ENCODE data around the gene KCTD7. TPM values are rescaled to one million over a fixed set of nuclear protein-coding genes. Genes with fewer than 3 reads are reported as not detected.

The KCTD7 gene
- total and polyA plus RNA-seq, 10 of the 15 experiments (the other 5 are each of a cell fraction or from before 2014, with no cell fraction given): 1.6 to 18.0 (median 9.4) TPM

DNA sequence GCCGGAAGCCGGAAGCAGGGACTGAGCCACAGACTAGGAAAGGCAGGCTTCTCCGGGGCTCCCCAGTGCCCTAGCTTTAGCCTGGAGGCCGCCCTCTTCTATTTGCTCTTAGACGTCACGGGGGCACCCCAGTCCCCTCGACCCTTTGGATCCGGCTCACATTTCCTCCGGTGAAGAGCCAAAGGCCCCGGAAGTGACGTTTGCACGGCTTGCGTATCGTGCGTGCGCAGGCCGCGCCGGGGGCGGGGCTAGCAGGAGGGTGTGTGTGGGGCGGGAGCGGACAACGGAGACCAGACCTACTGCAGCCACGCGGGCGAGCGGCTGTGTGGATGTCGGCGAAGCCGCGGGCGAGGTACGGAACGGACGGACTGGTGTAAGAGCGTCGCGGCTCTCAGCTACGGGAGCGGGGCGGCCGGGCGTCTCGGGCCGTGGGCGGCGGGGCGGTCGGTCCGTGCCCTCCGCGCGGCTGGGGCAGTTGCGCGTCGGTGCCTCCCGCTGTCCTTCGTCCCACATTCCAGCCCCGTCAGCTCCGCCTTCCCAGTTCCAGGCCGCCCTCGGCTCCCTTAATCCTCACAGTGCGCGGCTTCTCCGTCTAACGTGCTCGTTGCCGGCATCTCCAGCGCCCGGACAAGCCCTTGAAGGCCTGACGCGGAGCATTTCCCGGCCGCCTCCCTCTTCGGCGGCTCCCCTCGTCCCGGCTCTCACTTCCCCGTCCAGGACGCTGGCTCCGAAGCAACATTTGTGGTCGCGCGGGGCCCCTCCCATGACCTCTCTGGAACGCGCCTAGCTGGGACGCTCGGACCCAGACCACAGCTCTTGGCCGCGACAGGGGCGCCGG is 25.8 kb downstream of the KCTD7 start (continued):
- TF ChIP-seq, protein P1, sequence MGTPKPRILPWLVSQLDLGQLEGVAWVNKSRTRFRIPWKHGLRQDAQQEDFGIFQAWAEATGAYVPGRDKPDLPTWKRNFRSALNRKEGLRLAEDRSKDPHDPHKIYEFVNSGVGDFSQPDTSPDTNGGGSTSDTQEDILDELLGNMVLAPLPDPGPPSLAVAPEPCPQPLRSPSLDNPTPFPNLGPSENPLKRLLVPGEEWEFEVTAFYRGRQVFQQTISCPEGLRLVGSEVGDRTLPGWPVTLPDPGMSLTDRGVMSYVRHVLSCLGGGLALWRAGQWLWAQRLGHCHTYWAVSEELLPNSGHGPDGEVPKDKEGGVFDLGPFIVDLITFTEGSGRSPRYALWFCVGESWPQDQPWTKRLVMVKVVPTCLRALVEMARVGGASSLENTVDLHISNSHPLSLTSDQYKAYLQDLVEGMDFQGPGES (IDR thresholded peaks at IDR 0.05): no peak
- TF ChIP-seq EED (IDR thresholded peaks at IDR 0.05; ENCODE audit: low read depth) (peak; percentile 82), SUPT20H (IDR thresholded peaks at IDR 0.05; ENCODE audit: borderline replicate concordance, control insufficient read depth, low read depth, low read length) (no peak), POLR2AphosphoS2 (IDR thresholded peaks at IDR 0.05; ENCODE audit: low read depth, low read length) (peak; percentile 75), EP300 (IDR thresholded peaks at IDR 0.05; ENCODE audit: borderline replicate concordance in 1 of 2, control insufficient read depth in 1 of 2, low read depth in 2 of 2, low read length in 2 of 2) (no peak), JUND (IDR thresholded peaks at IDR 0.05; ENCODE audit: low read depth, low read length) (no peak), SIN3A (IDR thresholded peaks at IDR 0.05; ENCODE audit: low read depth, low read length) (no peak), NFYA (IDR thresholded peaks at IDR 0.05; ENCODE audit: borderline replicate concordance, low read depth, low read length) (no peak), RB1 (IDR thresholded peaks at IDR 0.05; ENCODE audit: borderline replicate concordance) (no peak), BHLHE40 (IDR thresholded peaks at IDR 0.05; ENCODE audit: borderline replicate concordance in 1 of 2, low read depth in 2 of 2, low read length in 1 of 2) (peak in 1 of 2 experiments; percentile 66; a peak in 2 of 4 replicates)
- TF ChIP-seq, protein P2, sequence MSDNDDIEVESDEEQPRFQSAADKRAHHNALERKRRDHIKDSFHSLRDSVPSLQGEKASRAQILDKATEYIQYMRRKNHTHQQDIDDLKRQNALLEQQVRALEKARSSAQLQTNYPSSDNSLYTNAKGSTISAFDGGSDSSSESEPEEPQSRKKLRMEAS (IDR thresholded peaks at IDR 0.05; ENCODE audit: low read depth, low read length): peak; percentile 96
- TF ChIP-seq, protein P3, sequence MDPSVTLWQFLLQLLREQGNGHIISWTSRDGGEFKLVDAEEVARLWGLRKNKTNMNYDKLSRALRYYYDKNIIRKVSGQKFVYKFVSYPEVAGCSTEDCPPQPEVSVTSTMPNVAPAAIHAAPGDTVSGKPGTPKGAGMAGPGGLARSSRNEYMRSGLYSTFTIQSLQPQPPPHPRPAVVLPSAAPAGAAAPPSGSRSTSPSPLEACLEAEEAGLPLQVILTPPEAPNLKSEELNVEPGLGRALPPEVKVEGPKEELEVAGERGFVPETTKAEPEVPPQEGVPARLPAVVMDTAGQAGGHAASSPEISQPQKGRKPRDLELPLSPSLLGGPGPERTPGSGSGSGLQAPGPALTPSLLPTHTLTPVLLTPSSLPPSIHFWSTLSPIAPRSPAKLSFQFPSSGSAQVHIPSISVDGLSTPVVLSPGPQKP (IDR thresholded peaks at IDR 0.05; ENCODE audit: low read depth, low read length): peak; percentile 84; the same call in 1 of the 2 replicates
- TF ChIP-seq, protein P4, sequence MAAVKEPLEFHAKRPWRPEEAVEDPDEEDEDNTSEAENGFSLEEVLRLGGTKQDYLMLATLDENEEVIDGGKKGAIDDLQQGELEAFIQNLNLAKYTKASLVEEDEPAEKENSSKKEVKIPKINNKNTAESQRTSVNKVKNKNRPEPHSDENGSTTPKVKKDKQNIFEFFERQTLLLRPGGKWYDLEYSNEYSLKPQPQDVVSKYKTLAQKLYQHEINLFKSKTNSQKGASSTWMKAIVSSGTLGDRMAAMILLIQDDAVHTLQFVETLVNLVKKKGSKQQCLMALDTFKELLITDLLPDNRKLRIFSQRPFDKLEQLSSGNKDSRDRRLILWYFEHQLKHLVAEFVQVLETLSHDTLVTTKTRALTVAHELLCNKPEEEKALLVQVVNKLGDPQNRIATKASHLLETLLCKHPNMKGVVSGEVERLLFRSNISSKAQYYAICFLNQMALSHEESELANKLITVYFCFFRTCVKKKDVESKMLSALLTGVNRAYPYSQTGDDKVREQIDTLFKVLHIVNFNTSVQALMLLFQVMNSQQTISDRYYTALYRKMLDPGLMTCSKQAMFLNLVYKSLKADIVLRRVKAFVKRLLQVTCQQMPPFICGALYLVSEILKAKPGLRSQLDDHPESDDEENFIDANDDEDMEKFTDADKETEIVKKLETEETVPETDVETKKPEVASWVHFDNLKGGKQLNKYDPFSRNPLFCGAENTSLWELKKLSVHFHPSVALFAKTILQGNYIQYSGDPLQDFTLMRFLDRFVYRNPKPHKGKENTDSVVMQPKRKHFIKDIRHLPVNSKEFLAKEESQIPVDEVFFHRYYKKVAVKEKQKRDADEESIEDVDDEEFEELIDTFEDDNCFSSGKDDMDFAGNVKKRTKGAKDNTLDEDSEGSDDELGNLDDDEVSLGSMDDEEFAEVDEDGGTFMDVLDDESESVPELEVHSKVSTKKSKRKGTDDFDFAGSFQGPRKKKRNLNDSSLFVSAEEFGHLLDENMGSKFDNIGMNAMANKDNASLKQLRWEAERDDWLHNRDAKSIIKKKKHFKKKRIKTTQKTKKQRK (IDR thresholded peaks at IDR 0.05; ENCODE audit: low read depth, low read length): no peak
- TF ChIP-seq, protein P5, sequence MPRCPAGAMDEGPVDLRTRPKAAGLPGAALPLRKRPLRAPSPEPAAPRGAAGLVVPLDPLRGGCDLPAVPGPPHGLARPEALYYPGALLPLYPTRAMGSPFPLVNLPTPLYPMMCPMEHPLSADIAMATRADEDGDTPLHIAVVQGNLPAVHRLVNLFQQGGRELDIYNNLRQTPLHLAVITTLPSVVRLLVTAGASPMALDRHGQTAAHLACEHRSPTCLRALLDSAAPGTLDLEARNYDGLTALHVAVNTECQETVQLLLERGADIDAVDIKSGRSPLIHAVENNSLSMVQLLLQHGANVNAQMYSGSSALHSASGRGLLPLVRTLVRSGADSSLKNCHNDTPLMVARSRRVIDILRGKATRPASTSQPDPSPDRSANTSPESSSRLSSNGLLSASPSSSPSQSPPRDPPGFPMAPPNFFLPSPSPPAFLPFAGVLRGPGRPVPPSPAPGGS (IDR thresholded peaks at IDR 0.05; ENCODE audit: borderline replicate concordance, insufficient read depth, low read depth, low read length, poor library complexity, severe bottlenecking): peak; percentile 33
- TF ChIP-seq, protein P6, sequence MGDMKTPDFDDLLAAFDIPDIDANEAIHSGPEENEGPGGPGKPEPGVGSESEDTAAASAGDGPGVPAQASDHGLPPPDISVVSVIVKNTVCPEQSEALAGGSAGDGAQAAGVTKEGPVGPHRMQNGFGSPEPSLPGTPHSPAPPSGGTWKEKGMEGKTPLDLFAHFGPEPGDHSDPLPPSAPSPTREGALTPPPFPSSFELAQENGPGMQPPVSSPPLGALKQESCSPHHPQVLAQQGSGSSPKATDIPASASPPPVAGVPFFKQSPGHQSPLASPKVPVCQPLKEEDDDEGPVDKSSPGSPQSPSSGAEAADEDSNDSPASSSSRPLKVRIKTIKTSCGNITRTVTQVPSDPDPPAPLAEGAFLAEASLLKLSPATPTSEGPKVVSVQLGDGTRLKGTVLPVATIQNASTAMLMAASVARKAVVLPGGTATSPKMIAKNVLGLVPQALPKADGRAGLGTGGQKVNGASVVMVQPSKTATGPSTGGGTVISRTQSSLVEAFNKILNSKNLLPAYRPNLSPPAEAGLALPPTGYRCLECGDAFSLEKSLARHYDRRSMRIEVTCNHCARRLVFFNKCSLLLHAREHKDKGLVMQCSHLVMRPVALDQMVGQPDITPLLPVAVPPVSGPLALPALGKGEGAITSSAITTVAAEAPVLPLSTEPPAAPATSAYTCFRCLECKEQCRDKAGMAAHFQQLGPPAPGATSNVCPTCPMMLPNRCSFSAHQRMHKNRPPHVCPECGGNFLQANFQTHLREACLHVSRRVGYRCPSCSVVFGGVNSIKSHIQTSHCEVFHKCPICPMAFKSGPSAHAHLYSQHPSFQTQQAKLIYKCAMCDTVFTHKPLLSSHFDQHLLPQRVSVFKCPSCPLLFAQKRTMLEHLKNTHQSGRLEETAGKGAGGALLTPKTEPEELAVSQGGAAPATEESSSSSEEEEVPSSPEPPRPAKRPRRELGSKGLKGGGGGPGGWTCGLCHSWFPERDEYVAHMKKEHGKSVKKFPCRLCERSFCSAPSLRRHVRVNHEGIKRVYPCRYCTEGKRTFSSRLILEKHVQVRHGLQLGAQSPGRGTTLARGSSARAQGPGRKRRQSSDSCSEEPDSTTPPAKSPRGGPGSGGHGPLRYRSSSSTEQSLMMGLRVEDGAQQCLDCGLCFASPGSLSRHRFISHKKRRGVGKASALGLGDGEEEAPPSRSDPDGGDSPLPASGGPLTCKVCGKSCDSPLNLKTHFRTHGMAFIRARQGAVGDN (IDR thresholded peaks at IDR 0.05): peak; percentile 94
